Immature natural killer cell (primary cell): ENCODE data around the gene CDK14. TPM values are rescaled to one million over a fixed set of nuclear protein-coding genes. Genes with fewer than 3 reads are reported as not detected.
"Not testable (repeated sequence)": the region's sequence is repeated elsewhere in the genome, so short reads cannot be mapped to it uniquely, and the experiment has no call there.

Source experiments
- DNase-seq, 3 donors: peaks; one replicate each; pipeline ENCODE4 v3.0.0; 2022; ENCODE audit warnings: mixed read lengths in 1 of 3
- H3K27ac Mint-ChIP-seq, 6 donors: one replicate each; pipeline ENCODE4 v1.8.0; 2020; ENCODE audit warnings: mixed read lengths in 6 of 6, mild to moderate bottlenecking in 5 of 6, inconsistent platforms in 4 of 6, moderate library complexity in 3 of 6
- H3K27me3 Mint-ChIP-seq, 3 donors: one replicate each; pipeline ENCODE4 v1.8.0; 2020 to 2021; ENCODE audit warnings: low read depth in 3 of 3, mild to moderate bottlenecking in 3 of 3, mixed read lengths in 3 of 3, moderate library complexity in 3 of 3, inconsistent platforms in 1 of 3
- H3K36me3 Mint-ChIP-seq, 3 donors: one replicate each; pipeline ENCODE4 v1.8.0; 2020; ENCODE audit warnings: mixed read lengths in 3 of 3, inconsistent platforms in 2 of 3, mild to moderate bottlenecking in 2 of 3
- H3K4me1 Mint-ChIP-seq, 2 donors: one replicate each; pipeline ENCODE4 v1.8.0; 2020; ENCODE audit warnings: inconsistent platforms in 2 of 2, mild to moderate bottlenecking in 2 of 2, mixed read lengths in 2 of 2, moderate library complexity in 1 of 2
- H3K4me3 Mint-ChIP-seq, 5 donors: one replicate each; pipeline ENCODE4 v1.8.0; 2020; ENCODE audit warnings: mild to moderate bottlenecking in 5 of 5, mixed read lengths in 5 of 5, inconsistent platforms in 3 of 5, moderate library complexity in 3 of 5
- H3K9me3 Mint-ChIP-seq, 6 donors: one replicate each; pipeline ENCODE4 v1.8.0; 2020; ENCODE audit warnings: mild to moderate bottlenecking in 6 of 6, mixed read lengths in 6 of 6, inconsistent platforms in 4 of 6, moderate library complexity in 3 of 6
- polyA plus RNA-seq, 3 donors: library from polyadenylated mRNA; unstranded; fragments of 300-500 nt; fragmentation: Illumina TruSeq; gene quantifications; one replicate each; pipeline ENCODE4 v1.2.3, GENCODE V29; 2021

Gene CDK14
- polyA plus RNA-seq, 3 donors from 2014 or later = 0.22 TPM; not detected in 2

GRCh38 chr7:90758933-90759562, 162.9 kb downstream of the CDK14 start:
- Mint-ChIP-seq H3K27me3 (peaks cover 0 to 2% (median 0%) of the 10 kb centered on the region in 3 donors), H3K27ac (no peak overlapping the region), H3K9me3 (peaks cover under 1 to 19% (median 4%) of the 10 kb centered on the region in 6 donors), H3K36me3 (no peaks in the 10 kb centered on the region), H3K4me1 (no peaks in the 10 kb centered on the region), H3K4me3 (no peak overlapping the region)
- no peak for DNase-seq

GRCh38 chr7:90759710-90760109, 163.6 kb downstream of the CDK14 start:
- Mint-ChIP-seq H3K4me3 (no peak overlapping the region), H3K9me3 (peaks cover 0 to 17% (median 4%) of the 10 kb centered on the region in 6 donors), H3K27ac (no peak overlapping the region), H3K36me3 (no peaks in the 10 kb centered on the region), H3K27me3 (peaks cover 0 to 1% (median 0%) of the 10 kb centered on the region in 3 donors), H3K4me1 (no peaks in the 10 kb centered on the region)
- no peak for DNase-seq

- no peak for DNase-seq
- H3K9me3 Mint-ChIP-seq = peaks cover 0 to 17% (median 4%) of the 10 kb centered on the region in 6 donors
- H3K4me3 Mint-ChIP-seq = no peak overlapping the region
- H3K27ac Mint-ChIP-seq = no peak overlapping the region
- H3K27me3 Mint-ChIP-seq = no peaks in the 10 kb centered on the region
- no peaks in the 10 kb centered on the region for H3K36me3 Mint-ChIP-seq
- no peaks in the 10 kb centered on the region for H3K4me1 Mint-ChIP-seq
These were observed 164.8 kb downstream of the CDK14 start for GRCh38 chr7:90760892-90761291.

GRCh38 chr7:90761584-90761983, 165.5 kb downstream of the CDK14 start:
- Mint-ChIP-seq H3K27me3 (peaks cover 0 to 2% (median 0%) of the 10 kb centered on the region in 3 donors), H3K4me3 (no peak overlapping the region), H3K9me3 (peaks cover 0 to 17% (median 4%) of the 10 kb centered on the region in 6 donors), H3K27ac (no peak overlapping the region), H3K36me3 (no peaks in the 10 kb centered on the region), H3K4me1 (no peaks in the 10 kb centered on the region)
- DNase-seq = no peak

GRCh38 chr7:90763108-90763507, 167.0 kb downstream of the CDK14 start:
- Mint-ChIP-seq H3K27ac (no peak overlapping the region), H3K27me3 (peaks cover 0 to 4% (median 2%) of the 10 kb centered on the region in 3 donors), H3K36me3 (no peaks in the 10 kb centered on the region), H3K9me3 (peaks cover 1 to 15% (median 6%) of the 10 kb centered on the region in 6 donors), H3K4me1 (no peaks in the 10 kb centered on the region), H3K4me3 (no peak overlapping the region)
- DNase-seq = no peak

GRCh38 chr7:90764848-90765570, 168.9 kb downstream of the CDK14 start:
- peaks cover 0 to 4% (median 2%) of the 10 kb centered on the region in 3 donors for H3K27me3 Mint-ChIP-seq
- no peaks in the 10 kb centered on the region for H3K36me3 Mint-ChIP-seq
- no peaks in the 10 kb centered on the region for H3K4me1 Mint-ChIP-seq
- peaks cover 2 to 14% (median 7%) of the 10 kb centered on the region in 6 donors for H3K9me3 Mint-ChIP-seq
- no peak overlapping the region for H3K4me3 Mint-ChIP-seq
- DNase-seq = no peak
- no peak overlapping the region for H3K27ac Mint-ChIP-seq

GRCh38 chr7:90766814-90767564, 170.9 kb downstream of the CDK14 start:
- no peak for DNase-seq
- Mint-ChIP-seq H3K9me3 (peaks cover 6 to 27% (median 12%) of the 10 kb centered on the region in 6 donors), H3K36me3 (no peaks in the 10 kb centered on the region), H3K27me3 (peaks cover 0 to 4% (median 2%) of the 10 kb centered on the region in 3 donors), H3K27ac (no peak overlapping the region), H3K4me1 (no peaks in the 10 kb centered on the region), H3K4me3 (no peak overlapping the region)

GRCh38 chr7:90768301-90768700, 172.2 kb downstream of the CDK14 start:
- no peak for DNase-seq
- no peaks in the 10 kb centered on the region for H3K36me3 Mint-ChIP-seq
- no peaks in the 10 kb centered on the region for H3K4me1 Mint-ChIP-seq
- peaks cover 7 to 35% (median 11%) of the 10 kb centered on the region in 6 donors for H3K9me3 Mint-ChIP-seq
- H3K4me3 Mint-ChIP-seq = no peak overlapping the region
- no peak overlapping the region for H3K27ac Mint-ChIP-seq
- H3K27me3 Mint-ChIP-seq = peaks cover 0 to 4% (median 2%) of the 10 kb centered on the region in 3 donors

GRCh38 chr7:90769036-90769435, 172.9 kb downstream of the CDK14 start:
- Mint-ChIP-seq H3K36me3 (no peaks in the 10 kb centered on the region), H3K27ac (no peak overlapping the region), H3K9me3 (peaks cover 7 to 39% (median 10%) of the 10 kb centered on the region in 6 donors), H3K27me3 (peaks cover 0 to 4% (median 2%) of the 10 kb centered on the region in 3 donors), H3K4me1 (no peaks in the 10 kb centered on the region), H3K4me3 (no peak overlapping the region)
- no peak for DNase-seq

GRCh38 chr7:90769566-90769965, 173.4 kb downstream of the CDK14 start:
- not testable (repeated sequence) for H3K27me3 Mint-ChIP-seq, H3K36me3 Mint-ChIP-seq, H3K4me3 Mint-ChIP-seq, H3K4me1 Mint-ChIP-seq, DNase-seq, H3K27ac Mint-ChIP-seq
- H3K9me3 Mint-ChIP-seq = peaks cover 5 to 39% (median 10%) of the 10 kb centered on the region in 6 donors

- DNase-seq = no peak
- H3K9me3 Mint-ChIP-seq = peaks cover 5 to 39% (median 10%) of the 10 kb centered on the region in 6 donors
These were observed 175.2 kb downstream of the CDK14 start for GRCh38 chr7:90771281-90771680.

GRCh38 chr7:90772410-90772809, 176.3 kb downstream of the CDK14 start:
- DNase-seq = no peak
- H3K36me3 Mint-ChIP-seq = no peaks in the 10 kb centered on the region
- H3K27me3 Mint-ChIP-seq = peaks cover 0 to under 1% (median 0%) of the 10 kb centered on the region in 3 donors
- H3K27ac Mint-ChIP-seq = no peak overlapping the region
- H3K9me3 Mint-ChIP-seq = peaks cover 3 to 39% (median 8%) of the 10 kb centered on the region in 6 donors
- no peaks in the 10 kb centered on the region for H3K4me1 Mint-ChIP-seq
- no peak overlapping the region for H3K4me3 Mint-ChIP-seq

More at GRCh38 chr7:90771281-90771680, 175.2 kb downstream of the CDK14 start:
- no peaks in the 10 kb centered on the region for H3K4me1 Mint-ChIP-seq
- no peak overlapping the region for H3K27ac Mint-ChIP-seq
- H3K4me3 Mint-ChIP-seq = no peak overlapping the region
- H3K36me3 Mint-ChIP-seq = no peaks in the 10 kb centered on the region
- peaks cover 0 to 2% (median 2%) of the 10 kb centered on the region in 3 donors for H3K27me3 Mint-ChIP-seq

GRCh38 chr7:90773269-90773668, 177.1 kb downstream of the CDK14 start:
- Mint-ChIP-seq H3K36me3 (no peaks in the 10 kb centered on the region), H3K9me3 (peaks cover 3 to 35% (median 8%) of the 10 kb centered on the region in 6 donors), H3K4me3 (no peak overlapping the region), H3K27me3 (no peaks in the 10 kb centered on the region), H3K4me1 (no peaks in the 10 kb centered on the region), H3K27ac (no peak overlapping the region)
- DNase-seq = no peak

GRCh38 chr7:90774706-90775105, 178.6 kb downstream of the CDK14 start:
- Mint-ChIP-seq H3K27me3 (peaks cover 0 to 2% (median 0%) of the 10 kb centered on the region in 3 donors), H3K27ac (no peak overlapping the region), H3K4me3 (no peak overlapping the region), H3K4me1 (no peaks in the 10 kb centered on the region), H3K9me3 (peaks cover 3 to 34% (median 8%) of the 10 kb centered on the region in 6 donors), H3K36me3 (no peaks in the 10 kb centered on the region)
- no peak for DNase-seq
